Stomach smooth muscle (tissue), 2 donors: ENCODE measurements around the gene PEAR1.

Experiments used
- H3K27ac ChIP-seq: one replicate; pipeline ENCODE4 v1.7.0; 2013; ENCODE audit warnings: mild to moderate bottlenecking, low read length, inconsistent platforms
- H3K27me3 ChIP-seq, 2 donors: one replicate each; pipeline ENCODE4 v1.7.0; 2013; ENCODE audit warnings: low read length in 2 of 2; ENCODE audit not compliant: insufficient read depth in 2 of 2, control insufficient read depth in 1 of 2
- H3K36me3 ChIP-seq, 2 donors: one replicate each; pipeline ENCODE4 v1.7.0; 2013; ENCODE audit warnings: low read length in 2 of 2; ENCODE audit not compliant: control insufficient read depth in 2 of 2, insufficient read depth in 2 of 2
- H3K4me1 ChIP-seq: one replicate; pipeline ENCODE4 v1.7.0; 2013; ENCODE audit warnings: low read length; ENCODE audit not compliant: control insufficient read depth, insufficient read depth
- H3K4me3 ChIP-seq, 2 donors: one replicate each; pipeline ENCODE4 v1.7.0; 2013; ENCODE audit warnings: low read length in 2 of 2
- H3K9ac ChIP-seq, 2 donors: one replicate each; pipeline ENCODE4 v1.7.0; 2013; ENCODE audit warnings: low read length in 2 of 2, mild to moderate bottlenecking in 1 of 2
- H3K9me3 ChIP-seq, 2 donors: one replicate each; pipeline ENCODE4 v1.7.0; 2013; ENCODE audit warnings: low read length in 2 of 2; ENCODE audit not compliant: control insufficient read depth in 2 of 2
- donor health status: healthy.
- donor health status: Pancreatic carcinoma.

The PEAR1 gene

GRCh38 chr1:156964441-156964840, 70.9 kb downstream of the PEAR1 start:
- Histone ChIP-seq H3K9ac (no peak overlapping the region), H3K36me3 (peaks cover 41 to 44% of the 10 kb centered on the region in 2 donors), H3K4me1 (no peaks in the 10 kb centered on the region), H3K27ac (no peak overlapping the region), H3K9me3 (no peaks in the 10 kb centered on the region), H3K27me3 (no peaks in the 10 kb centered on the region), H3K4me3 (no peak overlapping the region)
